Astrocyte of the cerebellum (primary cell): ENCODE measurements around the gene ADAT3.
A peak's percentile ranks its signal among the peaks of the same experiment; 100 is the strongest.

Source experiments
- DNase-seq: peaks from one replicate; pipeline ENCODE4 v3.0.0-alpha.2; 2011; ENCODE audit warnings: low read depth
- H3K4me3 ChIP-seq: 2 replicates; pipeline ENCODE4 v1.5.1; 2011; ENCODE audit warnings: mild to moderate bottlenecking, low read depth, low read length, moderate library complexity
- CTCF ChIP-seq: IDR thresholded peaks from 2 replicates; pipeline ENCODE4 v1.5.1; 2012; ENCODE audit warnings: low read length, low read depth, moderate library complexity, mild to moderate bottlenecking; ENCODE audit errors: missing control alignments
- in situ Hi-C: cut with HindIII; loops from 2 replicates; pipeline ENCODE4 v1.10.0; 2017; ENCODE audit warnings: low sequenced_read_pairs

ADAT3 gene

DNA sequence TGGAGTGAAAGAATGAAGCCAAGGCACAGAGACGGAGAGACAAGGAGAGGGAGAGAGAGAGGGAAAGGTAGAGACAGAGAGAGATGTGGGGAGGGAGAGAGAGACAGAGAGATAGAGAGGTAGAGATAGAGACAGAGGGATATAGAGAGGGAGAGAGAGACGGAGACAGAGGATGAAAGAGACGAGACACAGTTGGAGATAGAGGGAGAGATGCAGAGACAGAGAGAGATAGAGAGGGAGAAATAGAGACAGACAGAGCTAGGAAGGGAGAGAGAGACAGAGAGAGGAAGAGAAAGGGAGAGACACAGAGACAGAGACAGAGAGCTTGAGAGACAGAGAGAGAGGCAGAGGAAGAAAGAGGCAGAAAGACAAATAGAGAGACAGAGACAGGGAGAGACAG, 31.2 kb downstream of the ADAT3 start:
- in situ Hi-C loops = loop anchor here (5.0 kb wide), 1 partner anchor 56 kb away; no protein-coding TSS in a partner anchor
- no peak overlapping the region for H3K4me3 ChIP-seq
- no peak for TF ChIP-seq CTCF
- DNase-seq = no peak

- in situ Hi-C loops = loop anchor here (5.0 kb wide), 1 partner anchor 55 kb away; no protein-coding TSS in a partner anchor
- TF ChIP-seq CTCF = no peak
- no peak for DNase-seq
- H3K4me3 ChIP-seq = no peak overlapping the region
Observed at GRCh38 chr19:1936916-1937610, 31.9 kb downstream of the ADAT3 start.

- DNase-seq = no peak
- no peak for TF ChIP-seq CTCF
- in situ Hi-C loops = loop anchor here (5.0 kb wide), 1 partner anchor 54 kb away; no protein-coding TSS in a partner anchor
- H3K4me3 ChIP-seq = no peak overlapping the region
Observed at GRCh38 chr19:1938071-1938470, 32.9 kb downstream of the ADAT3 start.

- DNase-seq = no peak
- no peak for TF ChIP-seq CTCF
- peak within 1 kb of the TSS; percentile 75 for H3K4me3 ChIP-seq
- in situ Hi-C loops = no loop called here
Observed at GRCh38 chr19:1941146-1942077, 36.2 kb downstream of the ADAT3 start, which contains the start of gene CSNK1G2. Gene CSNK1G2 (plus strand): TSS chr19:1941172. CDS start chr19:1969773, 28,601 bp downstream.

GRCh38 chr19:1942078-1942933, 37.1 kb downstream of the ADAT3 start:
- DNase-seq = no peak
- in situ Hi-C loops = no loop called here
- H3K4me3 ChIP-seq = peak overlapping the region; percentile 75
- no peak for TF ChIP-seq CTCF
